HG03439 (cell line): ENCODE results near the gene MPRIP.
"Not testable (repeated sequence)": the region's sequence is repeated elsewhere in the genome, so short reads cannot be mapped to it uniquely, and the experiment has no call there.

Source experiments
- ATAC-seq: cut with Tn5 transposase; IDR thresholded peaks from one replicate; pipeline ENCODE4 v1.9.1; 2021; ENCODE audit warnings: mild to moderate bottlenecking, moderate library complexity; ENCODE audit not compliant: unreplicated experiment

The MPRIP gene

GRCh38 chr17:17125136-17126084 lies 83.2 kb downstream of the MPRIP start:
- no peak for ATAC-seq

DNA sequence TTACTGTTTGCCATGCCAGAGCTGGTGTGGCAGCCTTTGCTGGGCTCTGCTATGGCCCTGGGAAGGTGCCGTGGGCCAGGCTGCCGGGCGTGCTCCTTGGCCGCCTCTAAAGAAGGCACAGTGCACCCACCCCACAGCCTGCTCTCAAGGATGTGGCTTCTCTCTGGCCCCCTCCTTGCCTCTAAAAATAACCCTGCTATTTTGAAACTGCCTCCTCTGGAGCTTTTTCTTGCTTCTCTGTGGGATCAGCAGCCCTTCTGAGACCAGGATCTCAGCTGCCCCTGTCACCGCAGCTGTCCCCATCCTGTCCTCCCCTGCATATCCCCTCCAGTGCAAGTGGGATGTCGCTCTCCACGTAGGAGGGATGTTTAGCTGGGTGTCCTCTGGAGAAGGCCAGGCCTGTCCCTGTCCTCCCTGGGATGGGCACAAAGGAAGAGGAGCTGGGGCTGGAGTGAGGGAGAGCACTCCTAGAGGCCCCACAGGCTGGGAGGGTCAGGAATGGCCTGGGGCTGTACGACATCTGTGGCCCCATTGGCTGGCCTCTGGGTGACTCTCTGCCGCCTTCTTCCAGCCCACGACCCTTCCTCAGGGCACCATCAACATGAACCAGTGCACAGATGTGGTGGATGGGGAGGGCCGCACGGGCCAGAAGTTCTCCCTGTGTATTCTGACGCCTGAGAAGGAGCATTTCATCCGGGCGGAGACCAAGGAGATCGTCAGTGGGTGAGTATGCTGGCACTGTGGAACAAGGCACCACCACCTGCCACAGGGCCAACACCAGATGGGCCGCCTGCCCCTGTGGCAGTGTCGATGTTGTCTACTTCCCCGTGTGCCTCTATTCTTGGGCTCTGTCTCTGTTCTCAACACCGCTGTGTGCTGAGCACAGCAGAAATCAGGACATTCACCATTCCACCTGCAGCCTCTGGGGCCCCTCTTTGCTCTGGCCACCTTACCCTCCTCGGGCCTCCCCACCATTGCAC lies 84.2 kb downstream of the MPRIP start:
- ATAC-seq = no peak

DNA sequence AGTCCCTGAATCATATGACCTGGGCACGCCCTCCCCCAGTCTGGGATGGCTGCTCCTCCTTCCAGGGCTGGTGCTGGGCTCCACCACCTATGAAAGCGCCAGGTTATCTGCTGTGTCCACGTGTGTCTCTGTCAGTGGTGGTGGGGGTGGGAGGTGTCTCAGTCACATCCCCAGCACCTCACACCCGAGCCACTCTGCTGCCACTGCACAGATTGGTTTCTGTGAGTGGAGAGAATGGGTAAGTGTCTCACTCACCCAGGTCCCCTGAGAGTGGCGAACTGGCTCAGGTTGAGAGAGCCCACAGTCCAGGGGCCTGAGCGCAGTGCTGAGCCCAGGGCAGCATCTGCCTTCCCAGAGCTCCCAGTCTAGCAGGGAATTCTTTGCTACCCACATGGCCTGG lies 84.9 kb downstream of the MPRIP start:
- no peak for ATAC-seq

- ATAC-seq = no peak
Observed at GRCh38 chr17:17127730-17128291, 85.6 kb downstream of the MPRIP start.

DNA sequence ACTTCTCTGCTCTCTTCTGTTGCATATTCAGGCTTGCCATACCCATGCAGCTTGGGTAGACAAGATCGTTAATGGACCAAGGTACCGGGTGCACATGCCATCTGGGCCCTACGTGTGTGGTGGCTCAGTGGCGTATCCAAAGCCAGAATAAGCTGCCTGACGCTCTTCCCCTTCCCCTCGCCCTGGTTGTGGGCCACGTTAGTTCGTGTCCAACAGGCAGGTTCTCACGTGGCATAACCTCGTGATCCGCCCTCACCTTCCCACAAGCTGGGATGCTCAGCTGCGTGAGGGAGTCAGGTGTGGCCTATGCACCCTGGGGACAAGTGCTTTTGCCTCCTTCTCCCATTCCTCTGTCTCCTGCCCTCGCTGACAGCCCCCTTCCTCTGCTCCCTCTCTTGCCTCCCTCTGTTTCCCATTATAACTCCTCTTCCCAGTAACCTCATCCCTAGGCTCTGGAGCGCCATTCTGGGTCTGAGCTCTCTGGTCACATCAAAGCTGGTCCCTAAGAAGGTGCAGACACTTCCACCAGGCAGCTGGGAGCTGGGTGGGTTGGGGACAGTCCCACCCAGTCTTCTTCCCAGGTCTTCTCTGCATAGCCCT lies 86.3 kb downstream of the MPRIP start:
- ATAC-seq = no peak

GRCh38 chr17:17129466-17129865 lies 87.2 kb downstream of the MPRIP start:
- ATAC-seq = no peak

DNA sequence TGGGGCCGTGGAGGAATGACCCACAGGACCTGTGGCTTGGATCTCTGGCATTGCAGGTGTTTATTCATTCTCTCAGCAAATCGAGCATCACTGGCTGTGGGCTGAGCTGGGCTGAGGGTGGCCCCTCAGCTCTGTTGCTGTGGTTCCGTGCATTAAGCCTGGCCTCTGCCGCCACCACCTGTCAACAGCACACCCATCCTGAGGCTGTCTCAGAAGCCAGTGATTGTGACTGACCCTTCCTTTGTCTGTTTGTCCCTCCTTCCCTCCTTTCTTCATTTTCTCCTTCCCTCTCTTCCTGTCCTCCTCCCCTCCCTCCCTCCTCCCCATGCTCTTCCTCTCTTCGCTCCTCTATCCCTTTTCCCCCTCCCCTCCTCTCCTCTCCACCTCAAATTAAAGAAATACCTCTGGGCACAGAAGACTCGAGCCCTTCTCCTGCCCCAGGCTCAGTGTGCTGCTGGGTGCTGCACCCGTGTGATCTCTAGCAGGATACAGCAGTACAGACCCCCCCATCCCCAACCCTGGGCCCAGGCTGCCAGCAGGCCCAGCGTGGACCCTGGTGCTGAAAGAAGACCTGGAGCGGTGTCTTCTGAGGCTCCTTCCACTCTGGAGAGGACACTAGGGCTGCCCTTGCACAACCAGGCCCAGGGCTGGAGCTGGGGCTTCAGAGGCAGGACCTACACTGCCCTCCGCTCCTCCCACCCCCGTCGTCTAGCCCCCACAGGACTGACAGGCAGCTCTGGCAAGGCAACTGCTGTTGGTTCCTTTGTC lies 88.0 kb downstream of the MPRIP start:
- ATAC-seq = no peak

- no peak for ATAC-seq
Observed at GRCh38 chr17:17131839-17132238, 89.6 kb downstream of the MPRIP start.

DNA sequence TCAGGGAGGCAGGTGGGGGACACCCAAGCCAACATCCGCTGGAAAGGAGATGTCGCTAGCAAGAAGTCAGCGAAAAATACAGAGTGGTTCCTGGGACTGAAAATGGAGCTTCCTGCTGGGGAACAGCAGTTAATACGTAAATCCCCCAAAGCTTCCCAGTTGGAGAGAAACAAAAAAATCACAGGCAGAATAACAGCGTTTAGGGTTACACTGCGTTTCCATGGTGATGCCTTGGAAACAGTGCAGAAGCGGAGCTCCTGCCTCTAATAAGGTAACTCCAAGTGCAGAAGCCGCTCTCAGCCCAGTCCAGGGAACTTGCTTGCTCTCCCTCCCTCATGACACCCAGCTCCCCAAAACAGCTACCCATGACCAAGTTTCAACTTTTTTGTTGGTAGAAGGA lies 90.5 kb downstream of the MPRIP start:
- no peak for ATAC-seq

DNA sequence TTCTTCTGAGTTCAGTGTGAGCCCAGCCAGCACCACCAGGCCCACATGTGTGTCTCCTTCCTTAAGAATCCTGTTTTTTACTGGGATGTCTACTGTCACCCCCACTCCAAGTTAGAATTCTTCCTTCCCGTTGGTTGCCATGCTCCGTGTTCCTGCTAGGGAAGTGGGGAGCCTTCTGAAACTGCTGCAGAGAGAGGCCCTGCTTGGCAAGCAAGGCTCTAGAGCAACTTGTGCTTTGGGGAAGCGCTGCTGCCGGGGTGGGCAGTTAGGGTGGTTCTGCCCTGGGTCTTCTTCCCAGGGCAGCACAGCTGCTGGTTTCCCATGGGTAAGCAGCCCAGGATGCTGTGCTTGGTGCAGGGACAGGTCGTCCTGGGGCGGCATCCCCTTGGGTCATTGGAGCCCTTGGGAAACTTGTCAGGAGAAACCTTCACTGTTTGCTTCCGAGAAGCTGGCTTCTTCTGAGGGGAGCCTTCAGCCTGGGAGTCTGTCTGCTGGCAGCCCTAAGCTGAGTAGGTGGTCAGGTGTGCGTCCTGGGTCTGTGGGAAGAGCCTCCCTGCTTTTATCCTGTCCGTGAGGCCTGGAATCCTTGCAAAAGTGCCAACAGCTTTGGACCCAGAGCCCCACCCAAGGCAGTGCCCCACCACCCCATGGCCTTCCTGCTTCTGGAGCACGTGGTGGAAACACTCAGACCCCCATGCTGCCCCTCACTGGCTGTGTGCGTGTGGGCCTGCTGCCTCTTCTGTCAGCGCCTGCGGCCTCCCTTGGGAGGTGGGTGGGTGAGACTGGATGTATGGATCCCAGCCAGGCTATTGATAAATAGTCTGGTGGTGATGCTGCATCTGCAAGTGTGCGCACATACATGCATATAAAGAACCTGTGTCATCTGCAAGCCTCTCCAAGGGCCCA lies 92.0 kb downstream of the MPRIP start:
- ATAC-seq = no peak

GRCh38 chr17:17134957-17135333 lies 92.7 kb downstream of the MPRIP start:
- ATAC-seq = no peak

GRCh38 chr17:17136221-17136620 lies 94.0 kb downstream of the MPRIP start:
- not testable (repeated sequence) for ATAC-seq

- no peak for ATAC-seq
Observed at GRCh38 chr17:17137731-17138585, 95.7 kb downstream of the MPRIP start.

DNA sequence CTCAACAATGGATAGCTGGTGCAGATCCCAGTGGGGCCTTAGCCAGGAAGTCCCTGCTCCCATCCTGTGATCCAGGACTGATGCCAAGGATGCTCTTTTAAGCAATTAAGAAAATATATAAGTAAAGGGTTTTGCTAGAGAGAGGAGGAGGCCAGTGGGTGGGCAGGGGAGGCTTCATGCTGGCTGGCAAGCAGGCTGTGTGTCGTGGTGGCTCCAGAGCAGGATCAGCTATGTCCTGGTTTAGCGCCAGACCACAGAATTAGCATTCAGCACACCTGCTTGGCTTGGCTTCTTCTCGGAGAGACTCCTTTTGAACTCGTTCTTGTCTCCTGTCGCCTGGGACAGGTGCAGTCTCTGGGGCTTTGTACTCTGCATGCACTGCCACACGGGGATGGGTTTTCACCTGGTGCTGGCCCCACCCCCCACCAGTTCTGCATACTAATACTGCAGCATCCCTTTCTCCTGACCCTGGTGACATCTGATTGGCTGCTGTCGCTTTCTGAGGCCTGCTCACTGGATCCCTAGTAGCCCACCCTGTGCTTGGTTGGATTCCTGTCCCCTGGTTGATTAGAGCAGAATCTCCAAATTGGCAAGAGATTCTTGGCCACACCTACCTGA lies 97.8 kb downstream of the MPRIP start:
- ATAC-seq = no peak

DNA sequence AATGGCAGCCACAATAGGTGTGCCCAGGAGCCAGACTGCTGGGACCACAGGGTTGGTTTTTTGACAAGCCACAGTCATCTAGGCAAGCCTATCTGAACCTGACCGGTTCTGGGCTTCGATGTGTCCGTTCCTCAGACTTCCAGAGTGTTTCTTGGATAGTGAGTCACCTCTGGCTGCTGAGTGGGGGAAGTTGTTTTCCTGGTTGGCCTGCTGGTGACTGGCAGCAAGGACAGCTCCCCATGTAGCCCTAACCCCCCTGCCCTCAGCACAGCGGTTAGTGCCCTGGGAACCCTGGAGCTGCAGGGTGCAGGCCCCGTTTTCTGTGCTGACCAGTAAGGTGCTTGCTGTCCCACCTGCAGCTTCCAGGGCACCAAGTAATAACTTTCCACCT lies 98.3 kb downstream of the MPRIP start:
- ATAC-seq = no peak

GRCh38 chr17:17141279-17141678 lies 99.0 kb downstream of the MPRIP start:
- ATAC-seq = no peak

GRCh38 chr17:17141860-17142552 lies 99.7 kb downstream of the MPRIP start:
- ATAC-seq = no peak
